ENCODE results near the gene RARG.

GRCh38 chr12:53219956-53220693 is 11.9 kb downstream of the RARG start:
- TF ChIP-seq, protein P1, sequence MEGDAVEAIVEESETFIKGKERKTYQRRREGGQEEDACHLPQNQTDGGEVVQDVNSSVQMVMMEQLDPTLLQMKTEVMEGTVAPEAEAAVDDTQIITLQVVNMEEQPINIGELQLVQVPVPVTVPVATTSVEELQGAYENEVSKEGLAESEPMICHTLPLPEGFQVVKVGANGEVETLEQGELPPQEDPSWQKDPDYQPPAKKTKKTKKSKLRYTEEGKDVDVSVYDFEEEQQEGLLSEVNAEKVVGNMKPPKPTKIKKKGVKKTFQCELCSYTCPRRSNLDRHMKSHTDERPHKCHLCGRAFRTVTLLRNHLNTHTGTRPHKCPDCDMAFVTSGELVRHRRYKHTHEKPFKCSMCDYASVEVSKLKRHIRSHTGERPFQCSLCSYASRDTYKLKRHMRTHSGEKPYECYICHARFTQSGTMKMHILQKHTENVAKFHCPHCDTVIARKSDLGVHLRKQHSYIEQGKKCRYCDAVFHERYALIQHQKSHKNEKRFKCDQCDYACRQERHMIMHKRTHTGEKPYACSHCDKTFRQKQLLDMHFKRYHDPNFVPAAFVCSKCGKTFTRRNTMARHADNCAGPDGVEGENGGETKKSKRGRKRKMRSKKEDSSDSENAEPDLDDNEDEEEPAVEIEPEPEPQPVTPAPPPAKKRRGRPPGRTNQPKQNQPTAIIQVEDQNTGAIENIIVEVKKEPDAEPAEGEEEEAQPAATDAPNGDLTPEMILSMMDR (conservative IDR thresholded peaks at IDR 0.05; ENCODE audit: low read depth, low read length): no peak
- TF ChIP-seq EZH2 (IDR thresholded peaks at IDR 0.05; ENCODE audit: low read length, unreplicated experiment): no peak

Data from PC-3 (cell line).